22Rv1 (cell line): ENCODE data around the gene TNFRSF18.

Experiments used
- H3K27ac ChIP-seq: fragments of 450-650 bp; 2 replicates; pipeline ENCODE4 v1.5.1; 2017
- CTCF ChIP-seq: fragments of 450-650 bp; IDR thresholded peaks from 2 replicates; pipeline ENCODE4 v1.5.1; 2017; ENCODE audit warnings: mild to moderate bottlenecking
- ZFX ChIP-seq: fragments of 450-650 bp; IDR thresholded peaks from 2 replicates; pipeline ENCODE4 v1.6.1; 2017; ENCODE audit warnings: antibody characterized with exemption, borderline replicate concordance

TNFRSF18 gene

GRCh38 chr1:1167398-1167821 is 39.0 kb downstream of the TNFRSF18 start:
- TF ChIP-seq ZFX (no peak), CTCF (no peak)

GRCh38 chr1:1166642-1167397 is 39.6 kb downstream of the TNFRSF18 start:
- TF ChIP-seq ZFX (no peak), CTCF (no peak)
- no peak overlapping the region for H3K27ac ChIP-seq

More at GRCh38 chr1:1167398-1167821, 39.0 kb downstream of the TNFRSF18 start:
- no peak overlapping the region for H3K27ac ChIP-seq

- TF ChIP-seq ZFX (no peak), CTCF (no peak)
- no peak overlapping the region for H3K27ac ChIP-seq
These were observed 40.4 kb downstream of the TNFRSF18 start for GRCh38 chr1:1165900-1166421.

GRCh38 chr1:1165485-1165884 is 40.9 kb downstream of the TNFRSF18 start:
- TF ChIP-seq ZFX (no peak), CTCF (no peak)
- H3K27ac ChIP-seq, result no peak overlapping the region

- no peak overlapping the region for H3K27ac ChIP-seq
- TF ChIP-seq ZFX (no peak), CTCF (no peak)
These were observed 41.5 kb downstream of the TNFRSF18 start for GRCh38 chr1:1164701-1165451.

GRCh38 chr1:1164361-1164700 is 42.1 kb downstream of the TNFRSF18 start:
- H3K27ac ChIP-seq, result no peak overlapping the region
- TF ChIP-seq ZFX, result no peak
- TF ChIP-seq CTCF, result no peak

- TF ChIP-seq CTCF (no peak), ZFX (no peak)
- no peak overlapping the region for H3K27ac ChIP-seq
These were observed 42.8 kb downstream of the TNFRSF18 start for GRCh38 chr1:1163538-1164070.
